Activated CD4-positive, alpha-beta T cell treated with anti-CD3 and anti-CD28 coated beads for 36 hours (primary cell): Measurements from ENCODE around the gene FRMD4A. TPM values are rescaled to one million over a fixed set of nuclear protein-coding genes. Genes with fewer than 3 reads are reported as not detected.
A peak's percentile ranks its signal among the peaks of the same experiment; 100 is the strongest.
"Not testable (repeated sequence)": the region's sequence is repeated elsewhere in the genome, so short reads cannot be mapped to it uniquely, and the experiment has no call there.

ENCODE experiments used
- ATAC-seq: fragments of 200-7000 bp; cut with Tn5 transposase; one replicate; pipeline ENCODE4 v1.10.0; 2021; ENCODE audit warnings: mild to moderate bottlenecking, moderate library complexity
- CTCF ChIA-PET: fragments of 350-600 bp; sonication (Branson Sonifier 250); formaldehyde crosslinking; loops from one replicate; lab custom pipeline; 2021; ENCODE audit warnings: antibody characterized with exemption; lab: Charles Lee
- POLR2A ChIA-PET: fragments of 350-600 bp; sonication (Branson Sonifier 250); formaldehyde crosslinking; loops from one replicate; lab custom pipeline; 2021; ENCODE audit warnings: antibody characterized with exemption, inconsistent platforms; lab: Charles Lee
- DNase-seq: peaks from one replicate; pipeline ENCODE4 v3.0.0-alpha.2; 2020
- H3K27ac Mint-ChIP-seq: one replicate; pipeline ENCODE4 v1.8.0; 2021; ENCODE audit warnings: mixed read lengths
- H3K27me3 Mint-ChIP-seq: one replicate; pipeline ENCODE4 v1.8.0; 2021; ENCODE audit warnings: mixed read lengths
- H3K36me3 Mint-ChIP-seq: one replicate; pipeline ENCODE4 v1.8.0; 2021; ENCODE audit warnings: low read depth, mixed read lengths
- H3K4me1 Mint-ChIP-seq: one replicate; pipeline ENCODE4 v1.8.0; 2021; ENCODE audit warnings: mixed read lengths
- H3K4me3 Mint-ChIP-seq: one replicate; pipeline ENCODE4 v1.8.0; 2021; ENCODE audit warnings: mild to moderate bottlenecking, moderate library complexity, mixed read lengths
- H3K9me3 Mint-ChIP-seq: one replicate; pipeline ENCODE4 v1.8.0; 2021; ENCODE audit warnings: low read depth, mixed read lengths
- intact Hi-C, 2 experiments: fragments of 100-400 bp; cut with DNase I in 1 of 2; cut with micrococcal nuclease in 1 of 2; formaldehyde crosslinking; loops; one replicate each; pipeline versions ENCODE4 v1.14.2 to v1.15.1; 2022 to 2024; cut with DNase I, micrococcal nuclease
- total RNA-seq, 2 experiments: library from RNA; stranded (reverse); gene quantifications; one replicate each; pipeline ENCODE4 v1.2.3, GENCODE V29; 2021

FRMD4A gene
- total RNA-seq, 2 experiments from 2014 or later = 0.85 to 1.3 TPM

GRCh38 chr10:13831711-13832141 lies 499.0 kb downstream of the FRMD4A start:
- intact Hi-C loops = no loop called here
- H3K27me3 Mint-ChIP-seq = no peaks in the 10 kb centered on the region
- CTCF ChIA-PET = interaction anchor here (1.1 kb wide), 1 partner anchor 12 kb away, joined by 3 read pairs; no protein-coding TSS in a partner anchor
- ATAC-seq (no peak), DNase-seq (no peak)
- peaks cover 8% of the 10 kb centered on the region for H3K4me1 Mint-ChIP-seq
- no peaks in the 10 kb centered on the region for H3K36me3 Mint-ChIP-seq
- H3K4me3 Mint-ChIP-seq = no peak overlapping the region
- H3K27ac Mint-ChIP-seq = peak overlapping the region; percentile 53
- no peaks in the 10 kb centered on the region for H3K9me3 Mint-ChIP-seq
- POLR2A ChIA-PET = interaction anchor here (0.7 kb wide), 1 partner anchor 157 kb away, joined by 3 read pairs; no protein-coding TSS in a partner anchor

GRCh38 chr10:13830385-13830784 lies 500.3 kb downstream of the FRMD4A start:
- Mint-ChIP-seq H3K4me1 (peaks cover 8% of the 10 kb centered on the region), H3K27ac (no peak overlapping the region), H3K36me3 (no peaks in the 10 kb centered on the region), H3K27me3 (no peaks in the 10 kb centered on the region), H3K9me3 (no peaks in the 10 kb centered on the region), H3K4me3 (no peak overlapping the region)
- CTCF ChIA-PET = interaction anchor here (0.8 kb wide), 1 partner anchor 244 kb away, joined by 4 read pairs; no protein-coding TSS in a partner anchor
- intact Hi-C loops = no loop called here
- ATAC-seq (no peak), DNase-seq (no peak)
- POLR2A ChIA-PET = no interaction called here

GRCh38 chr10:13829790-13830189 lies 500.9 kb downstream of the FRMD4A start:
- ChIA-PET POLR2A (no interaction called here), CTCF (interaction anchor here (1.0 kb wide), 1 partner anchor 9 kb away, joined by 5 read pairs; no protein-coding TSS in a partner anchor)
- Mint-ChIP-seq H3K4me1 (peaks cover 8% of the 10 kb centered on the region), H3K9me3 (no peaks in the 10 kb centered on the region), H3K27me3 (no peaks in the 10 kb centered on the region), H3K27ac (no peak overlapping the region), H3K36me3 (no peaks in the 10 kb centered on the region), H3K4me3 (no peak overlapping the region)
- intact Hi-C loops = no loop called here
- DNase-seq = no peak
- no peak for ATAC-seq

- intact Hi-C loops, H3K9me3 Mint-ChIP-seq, H3K4me1 Mint-ChIP-seq, H3K4me3 Mint-ChIP-seq, POLR2A ChIA-PET, H3K36me3 Mint-ChIP-seq, H3K27ac Mint-ChIP-seq, DNase-seq, CTCF ChIA-PET, ATAC-seq, H3K27me3 Mint-ChIP-seq: not testable (repeated sequence)
Observed at GRCh38 chr10:13828284-13828683, 502.4 kb downstream of the FRMD4A start.

DNA sequence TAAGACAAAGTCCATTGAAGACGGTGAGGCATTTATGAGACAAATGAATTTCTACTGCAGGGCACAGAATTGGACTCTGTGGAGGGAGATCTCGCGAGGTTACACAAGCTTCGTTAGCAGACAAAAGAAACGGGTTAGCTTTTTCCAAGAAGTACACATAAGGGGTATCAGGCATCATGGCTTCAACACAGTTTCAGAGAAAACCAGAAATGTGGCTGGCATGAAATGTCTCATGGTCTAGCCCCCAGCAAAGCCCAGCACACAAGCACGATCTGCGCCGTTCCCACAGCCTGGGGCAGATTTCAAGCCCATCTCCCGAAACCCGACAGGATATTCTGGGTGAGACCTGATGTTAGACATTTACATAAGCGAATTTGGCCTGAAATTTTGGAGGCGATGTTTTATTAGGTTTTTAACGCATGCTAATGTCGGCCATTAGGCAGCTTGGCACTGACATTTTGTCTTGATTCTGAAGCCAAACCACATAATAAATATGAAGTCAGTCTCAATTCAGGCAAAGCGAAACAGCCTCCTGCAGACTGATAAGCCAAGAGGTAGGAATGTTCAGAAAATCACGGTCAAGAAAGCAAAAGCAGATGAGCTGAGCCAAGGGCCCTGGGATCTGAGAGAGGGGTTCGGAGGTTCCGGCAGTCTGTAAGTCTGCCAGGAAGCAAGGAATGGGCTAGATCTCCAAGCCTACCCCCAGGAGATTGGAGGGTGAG lies 503.5 kb downstream of the FRMD4A start:
- ATAC-seq = no peak
- H3K36me3 Mint-ChIP-seq = no peaks in the 10 kb centered on the region
- intact Hi-C loops = no loop called here
- H3K27ac Mint-ChIP-seq = no peak overlapping the region
- peaks cover 8% of the 10 kb centered on the region for H3K4me1 Mint-ChIP-seq
- no peaks in the 10 kb centered on the region for H3K27me3 Mint-ChIP-seq
- no peaks in the 10 kb centered on the region for H3K9me3 Mint-ChIP-seq
- H3K4me3 Mint-ChIP-seq = no peak overlapping the region
- DNase-seq = no peak
- ChIA-PET CTCF (no interaction called here), POLR2A (no interaction called here)

- ChIA-PET POLR2A (no interaction called here), CTCF (interaction anchor here (0.6 kb wide), 1 partner anchor 13 kb away, joined by 4 read pairs; no protein-coding TSS in a partner anchor)
- no peak overlapping the region for H3K4me3 Mint-ChIP-seq
- intact Hi-C loops = no loop called here
- ATAC-seq = no peak
- H3K9me3 Mint-ChIP-seq = no peaks in the 10 kb centered on the region
- peaks cover 14% of the 10 kb centered on the region for H3K4me1 Mint-ChIP-seq
- H3K27ac Mint-ChIP-seq = no peak overlapping the region
- H3K27me3 Mint-ChIP-seq = no peaks in the 10 kb centered on the region
- H3K36me3 Mint-ChIP-seq = no peaks in the 10 kb centered on the region
- DNase-seq = no peak
Observed at GRCh38 chr10:13823709-13824405, 506.9 kb downstream of the FRMD4A start.

GRCh38 chr10:13823096-13823708 lies 507.5 kb downstream of the FRMD4A start:
- Mint-ChIP-seq H3K27ac (no peak overlapping the region), H3K4me3 (no peak overlapping the region), H3K9me3 (peaks cover 2% of the 10 kb centered on the region), H3K36me3 (peaks cover 2% of the 10 kb centered on the region), H3K27me3 (no peaks in the 10 kb centered on the region), H3K4me1 (peaks cover 14% of the 10 kb centered on the region)
- intact Hi-C loops = no loop called here
- ATAC-seq (no peak), DNase-seq (no peak)
- POLR2A ChIA-PET = interaction anchor here (0.6 kb wide), 1 partner anchor 329 kb away, joined by 3 read pairs; no protein-coding TSS in a partner anchor
- CTCF ChIA-PET = no interaction called here

DNA sequence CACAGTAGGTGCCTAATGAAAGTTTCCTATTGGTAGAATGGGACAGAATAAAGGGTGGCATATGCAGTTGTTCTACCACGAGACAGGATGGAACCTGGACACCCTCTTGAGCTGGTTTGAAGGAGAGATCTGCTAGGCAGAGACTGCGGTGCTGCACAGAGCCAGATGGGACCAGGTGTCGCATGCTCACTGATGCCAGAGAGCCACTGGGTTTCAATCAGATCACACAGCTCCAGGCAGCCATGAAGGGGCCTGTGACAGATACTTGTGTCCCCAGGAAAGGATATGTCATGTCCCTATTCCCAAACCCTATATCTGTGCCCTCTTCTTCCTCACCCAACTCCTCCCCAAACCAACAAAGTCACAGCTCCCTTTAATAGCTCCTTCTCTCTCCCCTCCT lies 508.2 kb downstream of the FRMD4A start:
- H3K27ac Mint-ChIP-seq = no peak overlapping the region
- ATAC-seq (no peak), DNase-seq (no peak)
- POLR2A ChIA-PET = interaction anchor here (0.6 kb wide), 1 partner anchor 330 kb away, joined by 3 read pairs; no protein-coding TSS in a partner anchor
- intact Hi-C loops = no loop called here
- H3K9me3 Mint-ChIP-seq = peaks cover 3% of the 10 kb centered on the region
- peaks cover 2% of the 10 kb centered on the region for H3K36me3 Mint-ChIP-seq
- H3K27me3 Mint-ChIP-seq = no peaks in the 10 kb centered on the region
- H3K4me1 Mint-ChIP-seq = peaks cover 14% of the 10 kb centered on the region
- no peak overlapping the region for H3K4me3 Mint-ChIP-seq
- CTCF ChIA-PET = no interaction called here

DNA sequence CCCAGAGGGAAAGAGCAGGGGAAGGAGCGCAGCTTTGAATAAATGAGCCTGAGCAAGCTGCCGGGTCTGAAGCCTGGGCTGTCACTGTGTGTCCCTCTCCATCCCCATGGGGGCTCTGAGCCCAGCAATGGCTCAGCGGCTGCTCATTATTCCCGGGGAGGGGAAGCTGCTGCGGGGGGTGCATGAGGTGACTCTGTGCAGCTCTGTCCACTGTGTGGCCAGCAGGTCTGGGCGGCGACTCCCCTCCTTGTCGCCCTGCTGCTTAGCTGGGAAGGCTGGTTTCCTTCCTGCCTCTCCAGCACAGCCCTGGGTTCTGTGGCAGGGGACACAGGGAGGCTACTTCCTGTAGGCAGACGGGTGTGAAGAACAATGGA lies 509.8 kb downstream of the FRMD4A start:
- POLR2A ChIA-PET = interaction anchor here (0.6 kb wide), 1 partner anchor 171 kb away, joined by 4 read pairs; no protein-coding TSS in a partner anchor
- ATAC-seq (no peak), DNase-seq (no peak)
- H3K27me3 Mint-ChIP-seq = no peaks in the 10 kb centered on the region
- intact Hi-C loops = no loop called here
- H3K27ac Mint-ChIP-seq = no peak overlapping the region
- CTCF ChIA-PET = interaction anchor here (0.5 to 1.1 kb wide), 2 partner anchors 9 to 26 kb away, joined by 3 to 5 read pairs; no protein-coding TSS in a partner anchor
- peaks cover 2% of the 10 kb centered on the region for H3K36me3 Mint-ChIP-seq
- peaks cover 17% of the 10 kb centered on the region for H3K4me1 Mint-ChIP-seq
- peaks cover 5% of the 10 kb centered on the region for H3K9me3 Mint-ChIP-seq
- H3K4me3 Mint-ChIP-seq = no peak overlapping the region

GRCh38 chr10:13820119-13820963 lies 510.4 kb downstream of the FRMD4A start:
- Mint-ChIP-seq H3K27ac (peak overlapping the region; percentile 16), H3K27me3 (no peaks in the 10 kb centered on the region), H3K9me3 (peaks cover 5% of the 10 kb centered on the region), H3K4me3 (no peak overlapping the region), H3K4me1 (peaks cover 18% of the 10 kb centered on the region), H3K36me3 (peaks cover 2% of the 10 kb centered on the region)
- peak; percentile 9 for DNase-seq
- intact Hi-C loops = no loop called here
- ChIA-PET CTCF (interaction anchor here (0.8 to 1.1 kb wide), 2 partner anchors 9 to 11 kb away, joined by 3 to 5 read pairs; no protein-coding TSS in a partner anchor), POLR2A (interaction anchor here (0.6 kb wide), 1 partner anchor 171 kb away, joined by 4 read pairs; no protein-coding TSS in a partner anchor)
- ATAC-seq = peak; percentile 78
